H1 (cell line): ENCODE results near the gene CCL24. TPM values are rescaled to one million over a fixed set of nuclear protein-coding genes. Genes with fewer than 3 reads are reported as not detected.

Experiments
- CTCF ChIA-PET: fragments of 300-600 bp; sonication (Branson Sonifier 250); formaldehyde crosslinking; loops from one replicate; lab custom pipeline; 2021; ENCODE audit not compliant: partially characterized antibody; lab: Charles Lee
- POLR2A ChIA-PET: fragments of 300-600 bp; sonication (Branson Sonifier 250); formaldehyde crosslinking; loops from one replicate; lab custom pipeline; 2021; ENCODE audit warnings: inconsistent platforms; ENCODE audit not compliant: partially characterized antibody; lab: Charles Lee
- DNase-seq, 2 experiments: peaks; one replicate each; pipeline versions ENCODE4 v3.0.0 to v3.0.0-alpha.2; 2010 to 2022; ENCODE audit warnings: low spot score in 2 of 2, low read depth in 1 of 2, mixed read lengths in 1 of 2
- FAIRE-seq: peaks from 2 replicates; lab custom pipeline; 2011; peaks lifted over from hg19 to GRCh38; lab: Jason Lieb, UNC
- H2AFZ ChIP-seq: 2 replicates; pipeline ENCODE4 v1.8.1; 2012; ENCODE audit warnings: low read length, inconsistent platforms
- H2AK5ac ChIP-seq: 2 replicates; pipeline ENCODE4 v1.6.1; 2013; ENCODE audit warnings: low read depth, low read length
- H2BK120ac ChIP-seq: replicated peaks from 2 replicates; pipeline ENCODE3; 2013; ENCODE audit warnings: low read depth, low read length, inconsistent platforms
- H2BK12ac ChIP-seq: 2 replicates; pipeline ENCODE4 v1.6.1; 2013; ENCODE audit warnings: low read depth, low read length
- H2BK15ac ChIP-seq: 2 replicates; pipeline ENCODE4 v1.6.1; 2013; ENCODE audit warnings: low read length
- H2BK20ac ChIP-seq: 2 replicates; pipeline ENCODE4 v1.6.1; 2013; ENCODE audit warnings: low read length
- H2BK5ac ChIP-seq: 2 replicates; pipeline ENCODE4 v1.6.1; 2013; ENCODE audit warnings: low read depth, low read length
- H3K14ac ChIP-seq: 2 replicates; pipeline ENCODE4 v1.6.1; 2013; ENCODE audit warnings: inconsistent platforms; ENCODE audit not compliant: insufficient read length
- H3K18ac ChIP-seq: 2 replicates; pipeline ENCODE4 v1.6.1; 2013; ENCODE audit warnings: low read length; ENCODE audit errors: extremely low read depth
- H3K23ac ChIP-seq: 2 replicates; pipeline ENCODE4 v1.6.1; 2013; ENCODE audit warnings: inconsistent platforms; ENCODE audit not compliant: insufficient read length
- H3K23me2 ChIP-seq: 2 replicates; pipeline ENCODE4 v1.6.1; 2013; ENCODE audit warnings: low read depth, low read length
- H3K27ac ChIP-seq: 2 replicates; pipeline ENCODE4 v1.6.1; 2011; ENCODE audit warnings: low read depth, low read length, inconsistent platforms
- H3K27me3 ChIP-seq, 4 experiments: replicated peaks in 1 of 4; 1 replicate in 1 of 4; 2 replicates in 3 of 4; pipeline versions ENCODE4 v1.6.1 to v1.8.1; 2011 to 2013; ENCODE audit warnings: low read length in 3 of 4, mild to moderate bottlenecking in 3 of 4, inconsistent platforms in 2 of 4, mixed read lengths in 2 of 4, moderate library complexity in 1 of 4; ENCODE audit not compliant: control insufficient read depth in 3 of 4, insufficient read depth in 3 of 4; ENCODE audit errors: extremely low read depth in 1 of 4
- H3K36me3 ChIP-seq, 4 experiments: 2 replicates each; pipeline versions ENCODE4 v1.6.1 to v1.8.1; 2011 to 2013; ENCODE audit warnings: mild to moderate bottlenecking in 4 of 4, low read length in 3 of 4, moderate library complexity in 2 of 4, control low read depth in 1 of 4, inconsistent platforms in 1 of 4; ENCODE audit not compliant: insufficient read depth in 4 of 4, control insufficient read depth in 2 of 4
- H3K4ac ChIP-seq: replicated peaks from 2 replicates; pipeline ENCODE3; 2013; ENCODE audit warnings: low read length, low read depth, mixed read lengths, inconsistent platforms; ENCODE audit not compliant: insufficient read length
- H3K4me1 ChIP-seq, 4 experiments: replicated peaks in 1 of 4; 1 replicate in 1 of 4; 2 replicates in 3 of 4; pipeline versions ENCODE4 v1.6.1 to v1.8.1; 2011 to 2013; ENCODE audit warnings: low read length in 3 of 4, inconsistent platforms in 2 of 4, mixed read lengths in 1 of 4; ENCODE audit not compliant: insufficient read depth in 4 of 4, control insufficient read depth in 3 of 4
- H3K4me2 ChIP-seq, 2 experiments: 2 replicates each; pipeline versions ENCODE4 v1.6.1 to v1.8.1; 2011 to 2013; ENCODE audit warnings: low read depth in 2 of 2, low read length in 2 of 2, control low read depth in 1 of 2, inconsistent platforms in 1 of 2, mild to moderate bottlenecking in 1 of 2; ENCODE audit not compliant: insufficient read depth in 1 of 2
- H3K4me3 ChIP-seq, 4 experiments: fragments of 200-600, 300-600 bp in 1 of 4; sonication (generic), shearing (Covaris generic), sonication (Bioruptor Twin) in 1 of 4; 2 replicates each; pipeline versions ENCODE4 v1.5.1 to v1.8.1; 2011 to 2016; ENCODE audit warnings: low read length in 4 of 4, low read depth in 3 of 4, control low read depth in 2 of 4, inconsistent platforms in 2 of 4, mild to moderate bottlenecking in 2 of 4, mixed read lengths in 1 of 4, moderate library complexity in 1 of 4; ENCODE audit not compliant: insufficient read depth in 2 of 4; ENCODE audit errors: extremely low read depth in 1 of 4
- H3K56ac ChIP-seq: replicated peaks from 2 replicates; pipeline ENCODE3; 2013; ENCODE audit warnings: low read depth, mild to moderate bottlenecking, mixed read lengths, low read length, inconsistent platforms; ENCODE audit not compliant: insufficient read length
- H3K79me1 ChIP-seq: 2 replicates; pipeline ENCODE4 v1.6.1; 2013; ENCODE audit warnings: low read depth, low read length, control low read depth
- H3K79me2 ChIP-seq, 2 experiments: 2 replicates each; pipeline versions ENCODE4 v1.6.1 to v1.8.1; 2012 to 2013; ENCODE audit warnings: low read length in 2 of 2, mild to moderate bottlenecking in 2 of 2, inconsistent platforms in 1 of 2; ENCODE audit not compliant: insufficient read depth in 2 of 2, control insufficient read depth in 1 of 2
- H3K9ac ChIP-seq, 4 experiments: replicated peaks in 1 of 4; 1 replicate in 1 of 4; 2 replicates in 3 of 4; pipeline versions ENCODE4 v1.6.1 to v1.8.1; 2011 to 2013; ENCODE audit warnings: low read depth in 3 of 4, low read length in 3 of 4, control low read depth in 2 of 4, mild to moderate bottlenecking in 2 of 4, moderate library complexity in 2 of 4, inconsistent platforms in 1 of 4; ENCODE audit errors: extremely low read depth in 1 of 4
- H3K9me3 ChIP-seq, 2 experiments: 2 replicates each; pipeline versions ENCODE4 v1.6.1 to v1.8.1; 2012 to 2013; ENCODE audit warnings: mild to moderate bottlenecking in 2 of 2, moderate library complexity in 2 of 2, control low read depth in 1 of 2, inconsistent platforms in 1 of 2, low read depth in 1 of 2, low read length in 1 of 2, mixed read lengths in 1 of 2; ENCODE audit not compliant: insufficient read depth in 2 of 2
- H4K20me1 ChIP-seq, 2 experiments: replicated peaks in 1 of 2; 2 replicates each; pipeline versions ENCODE3 to v1.8.1; 2011 to 2013; ENCODE audit warnings: inconsistent platforms in 2 of 2, low read length in 2 of 2, mild to moderate bottlenecking in 1 of 2; ENCODE audit not compliant: insufficient read depth in 2 of 2, control insufficient read depth in 1 of 2
- H4K5ac ChIP-seq: 2 replicates; pipeline ENCODE4 v1.6.1; 2013; ENCODE audit warnings: low read length, low read depth, mixed read lengths, inconsistent platforms; ENCODE audit not compliant: insufficient read length
- H4K8ac ChIP-seq: 2 replicates; pipeline ENCODE4 v1.8.0; 2013; ENCODE audit warnings: mild to moderate bottlenecking, moderate library complexity, low read length, inconsistent platforms; ENCODE audit not compliant: insufficient read depth; ENCODE audit errors: extremely low read depth
- H4K91ac ChIP-seq: replicated peaks from 2 replicates; pipeline ENCODE3; 2013; ENCODE audit warnings: low read length, mixed read lengths, inconsistent platforms; ENCODE audit not compliant: insufficient read length
- ASH2L ChIP-seq: fragments of 200-600, 300-600 bp; sonication (generic); IDR thresholded peaks from one replicate; pipeline ENCODE4 v1.7.1; 2017; ENCODE audit warnings: low read length
- SRF ChIP-seq: IDR thresholded peaks from 2 replicates; pipeline ENCODE4 v1.6.1; 2011; ENCODE audit warnings: mild to moderate bottlenecking, low read depth, low read length, moderate library complexity
- WGBS, 2 experiments: shearing (Covaris generic) in 1 of 2; methylation state at CpG; one replicate each; pipeline versions ENCODE4 v1.1.6 to v1.1.7; 2013 to 2015; ENCODE audit warnings: low lambda C conversion rate in 2 of 2, mixed read lengths in 2 of 2, inconsistent platforms in 1 of 2, low coverage in 1 of 2, missing lambda C conversion rate in 1 of 2; ENCODE audit not compliant: insufficient replicate concordance in 2 of 2, insufficient coverage in 1 of 2, insufficient read length in 1 of 2; ENCODE audit errors: extremely low coverage in 1 of 2, missing lambda C conversion rate in 1 of 2; 5-methylcytosine and 5-hydroxymethylcytosine counted together
- polyA plus RNA-seq, 7 experiments: library from polyadenylated mRNA; depleted of rRNA in 3 of 7; stranded (reverse) in 5 of 7; unstranded in 2 of 7; fragments of >200 nt in 5 of 7; fragments of 200-250 nt in 2 of 7; gene quantifications; 1 replicate in 5 of 7; 2 replicates in 1 of 7; 4 replicates in 1 of 7; pipeline versions ENCODE4 v1.2.1 to v1.2.3, GENCODE V29; 2011 to 2013; ENCODE audit warnings: missing spikeins in 2 of 7, mixed read lengths in 2 of 7
- total RNA-seq: library from RNA; stranded (reverse); fragmentation: NEBNext Ultra II Directional; extraction: Animal tissue kit (Norgen Biotek cat#: 25700); gene quantifications from 2 replicates; pipeline ENCODE4 v1.2.1, GENCODE V29; 2021

CCL24 gene
- total and polyA plus RNA-seq, 2 of the 8 experiments (the other 6 are each of a cell fraction or from before 2014, with no cell fraction given): not detected

DNA sequence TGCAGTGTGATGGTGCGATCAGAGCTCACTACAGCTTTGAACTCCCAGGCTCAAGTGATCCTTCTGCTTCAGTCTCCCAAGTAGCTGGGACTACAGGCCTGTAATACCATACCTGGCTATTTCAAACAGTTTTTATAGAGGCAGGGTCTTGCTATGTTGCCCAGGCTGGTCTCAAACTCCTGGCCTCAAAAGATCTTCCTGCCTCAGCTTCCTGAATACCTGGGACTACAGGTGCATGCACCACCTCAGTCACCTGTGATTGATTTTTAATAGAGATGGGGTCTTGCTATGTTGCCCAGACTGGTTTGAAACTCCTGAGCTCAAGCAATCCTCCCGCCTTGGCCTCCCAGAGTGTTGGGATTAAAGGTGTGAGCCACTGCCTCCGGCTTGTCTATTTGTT lies 26.4 kb upstream of the CCL24 start:
- Histone ChIP-seq H2BK5ac (no peak overlapping the region), H2AK5ac (no peak overlapping the region), H3K27ac (no peak overlapping the region), H2BK15ac (no peak overlapping the region), H2BK120ac (no peak overlapping the region)
- POLR2A ChIA-PET: no interaction called here
- no peak for TF ChIP-seq ASH2L
- no peak for TF ChIP-seq SRF
- TF ChIP-seq, all 59 proteins: peak for 0
- Histone ChIP-seq H3K4me3 (no peak overlapping the region), H4K8ac (no peak overlapping the region), H3K79me1 (no peaks in the 10 kb centered on the region), H2BK12ac (no peak overlapping the region), H4K20me1 (no peaks in the 10 kb centered on the region), H2AFZ (no peak overlapping the region), H3K14ac (no peak overlapping the region), H3K23me2 (no peaks in the 10 kb centered on the region), H3K4me1 (no peaks in the 10 kb centered on the region), H3K4ac (no peak overlapping the region), H3K9me3 (no peaks in the 10 kb centered on the region), H3K27me3 (no peaks in the 10 kb centered on the region), H2BK20ac (no peak overlapping the region), H3K9ac (no peak overlapping the region), H3K36me3 (no peaks in the 10 kb centered on the region), H4K5ac (no peak overlapping the region), H3K4me2 (no peak overlapping the region), H4K91ac (no peak overlapping the region), H3K23ac (no peak overlapping the region), H3K56ac (no peak overlapping the region), H3K18ac (no peak overlapping the region), H3K79me2 (no peaks in the 10 kb centered on the region)
- no peak for DNase-seq
- WGBS, 2 experiments: 94% methylated on average over 3 of the region's 3 CpGs; no CpG with 5 or more reads in 1 of the 2 experiments
- no peak for FAIRE-seq
- CTCF ChIA-PET: interaction anchor here (0.6 kb wide), 1 partner anchor 41 kb away, joined by 3 read pairs; no protein-coding TSS in a partner anchor
